GM19397 (cell line): ENCODE results near the gene SP100.
"Not testable (repeated sequence)": the region's sequence is repeated elsewhere in the genome, so short reads cannot be mapped to it uniquely, and the experiment has no call there.

Experiments used
- ATAC-seq: cut with Tn5 transposase; IDR thresholded peaks from one replicate; pipeline ENCODE4 v1.9.1; 2021; ENCODE audit warnings: mild to moderate bottlenecking, moderate library complexity; ENCODE audit not compliant: unreplicated experiment

The SP100 gene

DNA sequence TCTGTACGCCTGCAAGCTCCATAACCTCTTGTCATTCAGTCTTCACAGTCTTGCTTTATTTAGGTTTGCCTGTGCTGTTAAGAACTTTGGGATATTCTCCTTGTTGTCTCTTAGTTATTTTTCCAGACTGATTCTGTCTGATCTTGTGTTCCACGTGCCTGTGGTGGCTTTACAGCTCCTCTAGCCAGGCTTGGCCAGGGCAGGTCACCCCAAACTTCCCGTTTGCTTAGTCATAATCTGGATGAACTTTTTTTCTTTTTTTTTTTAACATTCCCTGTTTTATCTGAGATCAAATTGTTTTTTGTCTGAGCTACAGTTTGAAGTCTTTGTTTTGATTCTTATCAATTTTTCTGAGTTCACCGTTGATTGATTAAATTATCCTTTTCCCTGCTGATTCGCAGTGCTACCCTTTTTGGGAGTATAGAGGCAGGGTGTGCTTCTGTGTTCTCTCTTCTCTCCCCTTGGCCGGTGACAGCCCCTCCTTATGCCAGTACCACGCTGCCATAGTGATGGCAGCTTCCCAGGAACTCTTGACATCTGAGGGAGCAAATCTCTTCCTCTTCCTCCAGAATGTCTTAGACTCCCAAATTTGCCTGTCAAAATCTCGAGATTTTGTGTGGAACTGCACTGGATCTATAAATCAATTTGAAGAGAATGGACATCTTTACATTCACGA is 2.5 kb downstream of the SP100 start:
- no peak for ATAC-seq

DNA sequence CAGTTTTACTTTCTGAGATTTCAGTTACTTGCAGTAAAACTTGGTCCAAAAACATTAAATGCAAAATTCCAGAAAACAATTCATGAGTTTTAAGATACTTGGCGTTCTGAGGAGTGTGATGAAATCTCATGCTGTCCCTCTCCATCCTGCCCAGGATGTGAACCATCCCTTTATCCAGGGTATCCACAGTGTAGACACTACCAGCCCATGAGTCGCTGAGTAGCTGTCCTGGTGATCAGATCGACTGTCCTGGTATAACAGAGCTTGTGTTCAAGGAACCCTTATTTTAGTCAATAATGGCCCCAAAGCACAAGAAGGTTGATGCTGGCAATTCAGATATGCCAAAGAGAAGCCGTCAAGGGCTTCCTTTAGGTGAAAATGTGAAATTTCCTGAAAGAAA is 3.2 kb downstream of the SP100 start:
- ATAC-seq, result no peak

DNA sequence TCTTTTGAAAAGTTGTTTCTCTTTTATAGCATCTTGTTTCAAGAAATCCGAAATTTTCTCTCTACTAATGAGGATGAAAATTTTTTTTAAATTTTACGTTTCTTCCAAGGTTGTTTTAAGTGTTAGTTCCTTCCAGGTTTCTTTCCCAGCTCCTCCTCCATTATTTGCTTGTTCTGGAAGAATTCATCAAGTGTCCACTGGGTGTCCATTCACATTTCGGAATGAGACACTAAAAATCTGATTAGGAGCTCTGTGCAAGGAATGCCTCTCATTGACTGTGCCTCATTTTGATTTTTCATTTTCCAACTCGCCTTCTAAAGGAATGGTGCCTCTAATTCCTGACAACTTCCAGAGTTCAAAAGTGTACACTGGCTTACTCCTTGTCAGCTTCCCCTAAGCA is 6.1 kb downstream of the SP100 start:
- ATAC-seq, result no peak

DNA sequence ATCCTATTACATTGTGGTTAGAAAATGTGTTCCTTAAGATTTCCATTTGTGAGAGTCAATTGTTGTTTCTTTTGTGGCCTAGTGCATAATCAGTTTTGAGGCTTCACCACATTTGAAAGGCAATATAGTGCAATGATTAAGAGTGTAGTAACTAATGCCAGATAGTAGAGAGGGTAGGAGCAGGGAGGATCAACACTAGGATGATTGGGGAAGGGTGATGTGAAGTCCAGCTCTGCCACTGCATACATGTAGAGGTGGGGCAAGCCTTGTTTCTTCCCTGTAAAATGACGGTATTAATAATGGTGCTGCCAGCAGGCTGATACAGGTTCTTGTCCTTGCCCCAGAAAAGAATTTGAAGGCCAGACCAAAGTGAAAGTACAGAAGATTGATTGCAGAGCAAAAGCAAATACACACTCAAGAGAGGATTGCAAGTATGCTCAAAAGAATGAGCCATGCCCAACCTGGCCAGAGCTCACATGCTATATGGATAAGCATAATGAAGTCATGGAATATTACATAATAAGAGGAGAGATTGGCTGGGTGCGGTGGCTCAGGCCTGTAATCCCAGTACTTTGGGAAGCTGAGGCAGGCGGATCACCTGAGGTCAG is 8.0 kb downstream of the SP100 start:
- ATAC-seq, result no peak

DNA sequence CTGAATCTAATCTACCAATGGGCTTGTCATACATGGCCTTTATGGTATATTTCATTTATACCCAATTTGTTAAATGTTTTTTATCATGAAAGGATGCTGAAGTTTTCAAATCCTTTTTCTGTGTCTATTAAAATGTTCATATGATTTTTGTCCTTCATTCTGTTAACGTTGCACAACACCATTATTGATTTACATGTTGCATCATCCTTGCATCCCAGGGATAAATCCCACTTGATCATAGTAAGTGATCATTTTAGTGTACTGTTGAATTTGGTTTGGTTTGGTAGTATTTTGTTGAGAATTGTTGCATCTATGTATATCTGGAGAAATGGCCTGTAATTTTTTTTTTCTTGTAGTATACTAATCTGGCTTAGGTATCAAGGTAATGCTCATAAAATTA is 9.4 kb downstream of the SP100 start:
- ATAC-seq, result no peak

DNA sequence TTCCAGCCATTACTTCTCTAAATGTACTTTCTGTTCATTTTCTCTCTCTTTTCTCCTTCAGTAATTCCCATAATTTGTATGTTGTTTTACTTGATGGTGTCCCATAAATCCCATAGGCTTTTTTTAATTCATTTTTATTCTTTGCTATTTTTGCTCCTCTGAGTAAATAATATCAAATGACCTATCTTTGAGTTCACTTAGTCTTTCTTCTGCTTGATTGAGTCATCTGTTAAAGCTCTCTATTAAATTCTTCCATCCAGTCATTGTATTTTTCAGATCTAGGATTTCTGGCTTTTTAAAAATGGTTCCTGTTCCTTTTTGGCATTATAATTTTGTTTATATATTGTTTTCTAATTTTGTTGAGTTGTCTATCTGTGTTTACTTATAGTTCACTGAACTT is 13.5 kb downstream of the SP100 start:
- ATAC-seq, result no peak

DNA sequence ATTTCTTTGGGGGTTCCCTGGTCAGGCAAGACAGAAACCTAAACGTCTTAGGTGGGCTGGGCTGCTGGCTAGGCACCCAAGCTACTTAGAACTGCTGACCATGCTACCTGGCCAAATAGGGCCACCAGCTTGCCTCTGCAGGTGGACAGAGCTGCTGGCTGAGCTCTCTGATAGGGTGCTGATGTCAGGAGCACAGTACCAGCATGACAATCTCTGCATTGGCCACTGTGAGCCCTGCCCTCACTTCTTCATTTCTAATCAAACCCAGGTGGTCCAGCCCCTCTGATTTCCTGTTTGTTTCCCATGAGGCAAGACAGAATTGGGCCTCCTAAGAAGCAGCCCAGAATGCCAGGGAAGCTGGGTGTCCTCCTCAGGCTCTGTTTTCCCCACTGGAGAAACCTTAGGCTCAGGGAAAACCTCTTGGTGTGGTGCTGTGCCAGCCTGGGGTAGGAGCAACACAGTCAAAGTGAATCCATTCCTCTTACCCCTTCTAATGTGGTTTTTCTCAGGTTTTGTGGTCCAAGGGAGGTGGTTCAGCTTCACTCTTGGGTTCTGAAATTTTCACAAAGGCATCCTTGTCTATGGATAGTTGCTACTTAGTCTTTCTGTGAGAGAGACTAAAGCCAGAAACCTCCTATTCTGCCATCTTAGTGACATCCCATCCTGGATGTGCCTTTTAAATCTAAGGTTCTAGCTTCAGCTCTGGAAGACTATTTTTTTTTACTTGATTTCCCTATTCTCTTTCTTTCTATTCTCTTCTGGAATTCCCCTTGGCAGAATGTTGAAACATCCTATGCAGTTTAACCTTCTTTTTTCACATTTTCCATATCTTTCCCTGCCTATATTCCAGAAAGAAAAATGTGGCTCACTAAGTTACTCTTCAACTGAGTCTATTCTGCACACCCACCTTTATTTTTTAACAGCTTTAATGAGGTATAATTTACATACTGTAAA is 15.2 kb downstream of the SP100 start:
- no peak for ATAC-seq

DNA sequence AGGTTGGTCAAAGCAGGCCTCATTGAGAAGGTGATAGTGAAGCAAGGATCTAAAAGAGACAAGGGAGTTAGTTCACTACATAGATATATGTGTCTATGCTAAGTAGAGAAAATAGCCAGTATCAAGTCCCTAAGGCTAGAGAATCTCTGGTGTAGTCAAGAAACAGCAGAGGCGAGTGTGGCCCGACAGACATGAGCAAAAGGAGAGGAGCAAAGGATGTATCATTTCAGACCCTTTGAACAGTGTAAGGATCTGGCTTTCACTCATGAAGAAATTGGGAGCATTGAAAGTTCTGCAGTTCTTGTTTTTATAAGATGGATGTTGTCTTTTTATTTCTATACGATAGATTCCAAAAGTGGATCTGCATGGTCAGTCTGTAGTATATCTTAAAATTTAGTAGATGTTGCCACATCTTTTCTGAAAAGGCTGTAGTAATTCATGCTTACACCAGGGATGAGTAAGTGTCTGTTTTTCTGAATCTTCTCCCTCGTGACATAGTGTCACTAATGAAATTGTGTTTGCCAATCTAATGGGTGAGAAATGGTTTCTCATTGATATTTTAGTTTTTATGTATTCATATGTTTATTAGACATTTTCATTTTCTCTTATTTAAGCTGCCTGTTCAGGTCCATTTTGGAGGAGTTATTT is 18.8 kb downstream of the SP100 start:
- no peak for ATAC-seq

DNA sequence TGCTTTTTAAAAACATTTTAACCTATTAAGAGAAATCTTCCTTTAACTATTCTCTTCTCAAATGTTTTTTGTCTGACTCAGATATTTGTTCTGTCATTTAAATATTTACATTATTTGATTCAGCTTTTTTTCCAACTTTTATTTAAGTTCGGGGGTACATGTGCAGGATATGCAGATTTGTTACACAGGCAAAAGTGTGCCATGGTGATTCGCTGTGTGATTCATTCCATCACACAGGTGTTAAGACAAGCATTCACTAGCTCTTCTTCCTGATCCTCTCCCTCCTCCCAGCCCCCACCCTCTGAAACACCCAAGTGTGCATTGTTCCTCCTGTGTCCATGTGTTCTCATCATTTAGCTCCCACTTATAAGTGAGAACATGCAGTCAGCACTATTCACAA is 19.4 kb downstream of the SP100 start:
- no peak for ATAC-seq

DNA sequence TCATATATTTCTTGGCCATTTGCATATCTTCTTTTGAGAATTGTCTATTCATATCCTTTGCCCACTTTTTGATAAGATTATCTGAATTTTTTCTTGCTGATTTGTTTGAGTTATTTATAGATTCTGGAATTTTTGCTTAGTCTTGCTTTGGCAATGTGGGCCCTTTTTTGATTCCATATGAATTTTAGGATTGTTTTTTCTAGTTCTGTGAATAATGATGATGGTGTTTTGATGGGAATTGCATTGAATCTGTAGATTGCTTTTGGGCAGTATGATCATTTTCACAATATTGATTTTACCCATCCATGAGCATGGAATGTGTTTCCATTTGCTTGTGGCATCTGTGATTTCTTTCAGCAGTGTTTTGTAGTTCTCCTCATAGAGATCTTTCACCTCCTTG is 23.1 kb downstream of the SP100 start:
- not testable (repeated sequence) for ATAC-seq

DNA sequence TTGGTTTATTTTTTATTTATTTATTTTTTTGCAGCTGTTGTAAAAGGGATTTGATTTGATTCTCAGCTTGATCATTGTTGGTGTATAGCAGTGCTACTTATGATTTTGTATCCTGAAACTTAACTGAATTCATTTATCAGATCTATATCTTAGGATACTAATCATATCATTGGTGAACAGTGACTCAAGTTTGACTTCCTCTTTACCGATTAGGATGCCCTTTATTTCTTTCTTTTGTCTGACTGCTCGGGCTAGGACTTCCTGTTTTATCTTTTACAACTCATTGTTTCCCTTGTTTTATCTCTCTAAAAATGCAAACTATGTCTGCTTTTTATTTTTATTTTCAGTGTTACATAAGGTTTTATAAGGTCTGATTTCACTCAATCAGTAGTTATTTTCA is 23.6 kb downstream of the SP100 start:
- ATAC-seq, result no peak

DNA sequence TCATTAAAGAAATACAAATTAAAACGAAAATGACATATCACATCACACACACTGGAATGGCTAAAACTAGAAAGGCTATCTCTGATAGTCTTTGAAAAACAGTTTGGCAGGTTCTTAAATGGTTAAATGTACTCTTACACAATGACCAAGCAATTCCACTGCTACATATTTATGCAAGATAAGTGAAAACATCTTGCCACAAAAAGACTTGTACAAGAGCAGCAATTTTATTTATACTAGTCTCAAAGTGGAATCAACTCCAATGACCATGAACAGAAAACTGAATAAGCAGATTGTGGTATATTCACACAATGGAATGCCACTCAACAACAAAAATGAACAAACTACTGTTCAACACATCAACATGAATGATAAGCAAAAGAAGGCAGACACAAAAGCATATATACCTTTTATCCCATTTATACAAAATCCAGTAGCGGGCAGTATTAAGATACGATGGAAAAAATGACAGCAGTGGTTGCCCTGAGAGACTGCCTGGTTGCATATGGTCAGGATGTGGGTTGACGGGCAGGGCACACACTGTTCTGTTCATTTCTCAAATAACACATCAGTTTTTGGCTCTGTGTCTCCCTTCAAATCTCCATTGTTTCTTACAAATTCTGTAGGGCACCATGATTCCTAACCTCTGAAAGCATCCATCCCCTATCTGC is 25.4 kb downstream of the SP100 start:
- ATAC-seq, result peak; percentile 76

DNA sequence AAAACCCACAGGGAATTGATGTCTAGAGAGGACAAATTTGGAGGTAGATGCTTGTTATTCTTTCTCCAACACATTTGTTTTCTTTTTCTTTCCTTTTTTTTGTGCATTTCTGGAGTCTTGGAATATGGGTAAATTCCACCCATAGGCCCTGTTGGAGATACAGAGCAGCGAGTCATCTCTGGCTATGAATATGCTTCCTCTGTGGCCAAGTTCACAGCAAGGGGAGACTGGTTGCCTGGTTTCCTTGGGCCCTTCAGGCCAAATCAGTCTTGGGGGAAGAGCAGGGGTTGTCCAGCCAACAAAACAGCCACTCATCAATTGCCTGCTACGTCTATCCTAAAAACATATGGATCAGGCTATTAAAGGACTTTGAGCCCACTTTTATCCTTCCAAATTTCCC is 27.5 kb downstream of the SP100 start:
- no peak for ATAC-seq

DNA sequence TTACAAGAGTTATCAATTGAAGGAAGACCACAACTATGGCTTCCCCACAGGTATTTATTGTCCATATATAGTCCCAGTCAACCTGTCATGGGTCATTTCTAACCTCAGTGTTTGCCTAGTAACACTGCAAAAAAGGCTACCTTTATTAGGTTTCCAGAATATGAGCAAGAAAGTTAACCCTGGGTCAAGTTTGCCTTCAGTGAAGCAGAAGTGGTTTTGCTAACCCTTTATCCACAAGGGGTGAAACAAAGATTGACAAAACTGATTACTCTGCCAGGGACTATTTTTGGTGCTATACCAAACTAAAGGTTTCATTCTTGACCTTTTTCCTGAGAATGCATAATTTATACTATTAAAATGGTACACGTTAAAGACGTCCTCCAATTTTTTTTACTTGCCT is 28.8 kb downstream of the SP100 start:
- no peak for ATAC-seq

DNA sequence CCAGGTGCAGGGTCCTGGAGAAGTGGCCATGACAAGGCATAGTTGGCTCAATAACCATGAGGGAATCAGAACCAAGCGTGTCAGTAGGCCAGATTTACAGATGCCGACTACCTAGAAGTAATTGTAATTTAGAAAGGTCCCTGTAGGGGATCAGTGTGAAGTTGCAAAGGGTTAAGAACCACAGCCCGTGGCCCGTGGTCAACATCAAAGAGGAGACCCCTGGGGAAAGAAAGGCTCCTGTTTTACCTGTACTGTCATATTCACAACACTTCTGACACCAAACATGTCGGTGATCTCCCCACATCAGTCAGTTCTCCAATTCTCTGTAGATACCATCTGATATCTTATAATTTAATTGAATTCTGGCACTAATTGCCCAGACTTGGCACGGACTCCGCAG is 31.0 kb downstream of the SP100 start:
- ATAC-seq, result no peak

DNA sequence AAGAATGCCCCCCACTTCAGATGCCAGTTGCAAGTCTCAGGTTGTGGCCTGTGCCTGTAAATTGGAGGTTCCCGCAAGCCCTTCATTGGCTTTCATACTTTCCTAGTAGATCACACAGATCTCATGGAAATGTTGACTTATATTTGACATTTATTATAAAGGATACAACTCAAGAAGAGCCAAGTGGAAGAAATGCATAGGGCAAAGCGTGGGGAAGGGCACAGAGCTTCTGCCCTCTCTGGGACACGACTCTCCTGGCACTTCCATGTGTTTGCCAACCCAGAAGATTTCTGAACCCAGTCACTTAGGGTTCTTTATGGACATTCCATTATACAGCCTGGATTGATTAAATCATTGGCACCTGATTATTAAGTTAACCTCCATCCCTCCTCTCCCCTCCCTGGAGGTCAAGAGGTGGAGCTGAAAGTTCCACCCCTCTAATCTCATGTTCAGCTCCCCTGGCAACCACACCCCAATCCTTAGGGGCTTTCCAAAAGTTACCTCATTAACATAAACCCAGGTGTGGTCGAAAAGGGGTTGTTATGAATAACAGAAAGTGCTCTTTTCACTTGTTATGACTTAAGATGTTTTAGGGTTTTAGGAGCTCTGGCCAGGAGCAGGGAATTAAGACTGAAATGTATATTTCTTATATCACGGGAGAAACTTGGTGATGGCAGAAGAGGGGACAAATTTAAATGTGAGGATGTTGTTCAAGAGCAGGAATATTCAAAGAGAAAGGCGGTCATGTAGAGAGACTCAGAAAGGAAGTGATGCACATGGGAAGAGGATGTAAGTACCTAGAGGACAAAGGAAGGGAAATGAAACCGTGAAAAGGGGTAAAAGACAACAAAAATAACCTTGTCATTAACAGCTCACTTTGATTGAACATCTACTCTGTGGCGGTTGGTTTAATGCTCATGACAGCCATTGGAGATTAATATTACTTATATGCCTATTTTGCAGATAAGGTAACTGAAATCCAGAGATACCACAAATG is 31.8 kb downstream of the SP100 start:
- ATAC-seq, result peak; percentile 74

DNA sequence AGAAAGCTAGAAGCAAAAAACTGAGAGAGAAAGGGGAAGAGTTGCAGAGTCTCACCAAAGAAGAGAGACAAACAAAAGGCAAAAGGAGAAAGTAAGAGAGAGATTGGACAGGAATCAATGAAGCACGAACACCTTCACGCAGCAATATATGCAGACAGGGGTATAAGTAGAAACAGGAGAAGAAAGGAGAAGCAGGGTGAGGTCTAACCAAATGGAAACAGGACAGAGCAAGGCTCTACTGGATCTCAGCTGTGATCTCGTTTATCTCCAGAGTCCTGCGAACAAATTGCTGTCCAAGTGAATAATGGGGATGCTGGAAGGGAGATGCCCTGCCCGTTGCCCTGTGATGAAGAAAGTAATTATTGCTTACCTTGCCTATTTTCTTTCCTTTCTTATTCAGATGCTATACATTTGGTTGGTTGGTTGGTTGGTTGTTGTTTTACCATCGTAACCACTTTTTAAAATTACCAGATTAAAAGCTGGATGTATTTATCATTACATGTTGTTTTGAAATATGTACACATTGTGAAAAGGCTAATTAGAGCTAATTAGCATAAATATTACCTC is 34.0 kb downstream of the SP100 start:
- ATAC-seq, result no peak

DNA sequence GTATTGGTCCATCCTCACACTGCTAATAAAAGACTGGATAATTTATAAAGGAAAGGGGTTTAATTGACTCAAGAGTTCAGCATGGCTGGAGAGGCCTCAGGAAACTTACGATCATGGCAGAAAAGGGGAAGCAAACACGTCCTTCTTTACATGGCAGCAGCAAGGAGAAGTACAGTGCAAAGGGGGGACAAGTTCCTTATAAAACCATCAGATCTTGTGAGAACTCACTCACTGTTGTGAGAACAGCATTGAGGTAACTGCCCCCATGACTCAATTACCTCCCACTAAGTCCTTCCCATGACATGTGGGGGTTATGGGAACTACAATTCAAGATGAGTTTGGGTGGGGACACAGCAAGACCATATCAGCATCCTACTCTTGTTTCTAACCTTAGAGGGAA is 37.0 kb downstream of the SP100 start:
- no peak for ATAC-seq

DNA sequence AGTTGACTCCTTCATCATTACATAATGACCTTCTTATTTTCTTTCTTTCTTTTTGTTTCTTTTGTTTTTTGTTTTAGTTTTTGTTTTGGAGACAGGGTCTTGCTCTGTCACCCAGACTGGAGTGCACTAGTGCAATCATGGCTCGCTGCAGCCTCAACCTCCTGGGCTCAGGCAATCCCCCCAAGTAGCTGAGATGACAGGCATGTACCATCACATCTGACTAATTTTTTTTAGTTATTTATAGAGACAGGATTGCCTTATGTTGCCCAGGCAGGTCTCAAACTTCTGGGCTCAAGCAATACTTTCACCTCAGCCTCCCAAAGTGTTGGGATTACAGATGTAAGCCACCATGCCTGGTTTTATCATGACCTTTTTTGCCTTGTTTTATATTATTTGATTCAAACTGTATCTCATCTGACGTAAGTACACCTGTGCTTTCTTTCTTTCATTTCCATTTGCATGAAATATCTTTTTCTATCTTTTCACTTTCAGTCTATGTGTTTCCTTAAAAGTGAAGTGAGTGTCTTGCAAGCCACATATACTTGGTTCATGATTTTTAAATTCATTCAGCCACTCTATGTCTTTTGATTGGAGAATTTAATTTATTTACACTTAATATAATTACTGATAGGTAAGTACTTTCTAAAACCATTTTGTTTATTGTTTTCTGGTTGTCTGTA is 39.1 kb downstream of the SP100 start:
- ATAC-seq, result no peak
